ELF-1 (cell line): ENCODE results near the gene KIAA0232.
A peak's percentile ranks its signal among the peaks of the same experiment; 100 is the strongest.

Experiments used
- DNase-seq: peaks from one replicate; pipeline ENCODE4 v3.0.0-alpha.2; 2016; ENCODE audit warnings: low read depth, low spot score

KIAA0232 gene

GRCh38 chr4:6916069-6916586, 133.6 kb downstream of the KIAA0232 start:
- no peak for DNase-seq

GRCh38 chr4:6916587-6917460, 134.3 kb downstream of the KIAA0232 start:
- DNase-seq = peak; percentile 75

GRCh38 chr4:6917461-6918271, 135.1 kb downstream of the KIAA0232 start:
- DNase-seq = peak; percentile 53

GRCh38 chr4:6918338-6918737, 135.8 kb downstream of the KIAA0232 start:
- no peak for DNase-seq

GRCh38 chr4:6920171-6920570, 137.6 kb downstream of the KIAA0232 start:
- no peak for DNase-seq

GRCh38 chr4:6923507-6923906, 141.0 kb downstream of the KIAA0232 start:
- no peak for DNase-seq

- DNase-seq = peak; percentile 50
These were observed 141.8 kb downstream of the KIAA0232 start for GRCh38 chr4:6924361-6924779.

GRCh38 chr4:6925357-6925836, 142.9 kb downstream of the KIAA0232 start:
- DNase-seq = no peak

GRCh38 chr4:6926081-6926480, 143.6 kb downstream of the KIAA0232 start:
- DNase-seq = no peak

GRCh38 chr4:6926681-6927478, 144.4 kb downstream of the KIAA0232 start:
- peak; percentile 52 for DNase-seq

GRCh38 chr4:6928081-6928480, 145.6 kb downstream of the KIAA0232 start:
- no peak for DNase-seq

GRCh38 chr4:6929339-6929811, 146.8 kb downstream of the KIAA0232 start:
- no peak for DNase-seq

- DNase-seq = no peak
These were observed 147.4 kb downstream of the KIAA0232 start for GRCh38 chr4:6929812-6930464.

GRCh38 chr4:6932475-6932874, 149.9 kb downstream of the KIAA0232 start:
- DNase-seq = no peak

GRCh38 chr4:6932918-6933317, 150.4 kb downstream of the KIAA0232 start:
- DNase-seq = no peak
